WTC11 (cell line): ENCODE measurements around the gene PHLPP1. TPM values are rescaled to one million over a fixed set of nuclear protein-coding genes. Genes with fewer than 3 reads are reported as not detected.
A peak's percentile ranks its signal among the peaks of the same experiment; 100 is the strongest.

ENCODE experiments used
- ATAC-seq: fragments of 200-7000 bp; cut with Tn5 transposase; 2 replicates; pipeline ENCODE4 v1.10.0; 2021; ENCODE audit warnings: mild to moderate bottlenecking, moderate library complexity
- CTCF ChIA-PET: fragments of 300-600 bp; sonication (Branson Sonifier 250); formaldehyde crosslinking; loops from one replicate; lab custom pipeline; 2021; ENCODE audit warnings: antibody characterized with exemption; lab: Charles Lee
- POLR2A ChIA-PET: fragments of 350-600 bp; sonication (Branson Sonifier 250); formaldehyde crosslinking; loops from one replicate; lab custom pipeline; 2021; ENCODE audit warnings: antibody characterized with exemption; lab: Charles Lee
- DNase-seq: peaks from one replicate; pipeline ENCODE4 v3.0.0; 2021; ENCODE audit warnings: low spot score
- H3K27ac Mint-ChIP-seq: 2 replicates; pipeline ENCODE4 v1.8.0; 2021; ENCODE audit warnings: mixed read lengths
- H3K27me3 Mint-ChIP-seq: 2 replicates; pipeline ENCODE4 v1.8.0; 2021; ENCODE audit warnings: low read depth, mild to moderate bottlenecking, moderate library complexity, mixed read lengths
- H3K36me3 Mint-ChIP-seq: 2 replicates; pipeline ENCODE4 v1.8.0; 2021; ENCODE audit warnings: mixed read lengths
- H3K4me1 Mint-ChIP-seq: 2 replicates; pipeline ENCODE4 v1.8.0; 2022; ENCODE audit warnings: mixed read lengths
- H3K4me3 Mint-ChIP-seq: 2 replicates; pipeline ENCODE4 v1.8.0; 2021; ENCODE audit warnings: mild to moderate bottlenecking, moderate library complexity, mixed read lengths
- H3K9me3 Mint-ChIP-seq: 2 replicates; pipeline ENCODE4 v1.8.0; 2021; ENCODE audit warnings: mixed read lengths
- CTCF ChIP-seq: fragments of 200-600 bp; IDR thresholded peaks from 2 replicates; pipeline ENCODE4 v1.8.0; 2022; ENCODE audit warnings: antibody characterized with exemption
- HMGXB4 ChIP-seq: sonication (generic); formaldehyde crosslinking; IDR thresholded peaks from 2 replicates; pipeline ENCODE4 v1.8.1; 2023; ENCODE audit warnings: mild to moderate bottlenecking, moderate library complexity, missing genetic modification reagents
- JUN ChIP-seq: sonication (generic); formaldehyde crosslinking; IDR thresholded peaks from 2 replicates; pipeline ENCODE4 v1.8.0; 2023; ENCODE audit warnings: mild to moderate bottlenecking, missing genetic modification reagents
- MAX ChIP-seq: sonication (generic); formaldehyde crosslinking; IDR thresholded peaks from 2 replicates; pipeline ENCODE4 v1.8.0; 2022; ENCODE audit warnings: mild to moderate bottlenecking, missing genetic modification reagents
- NR2C2 ChIP-seq: sonication (generic); formaldehyde crosslinking; IDR thresholded peaks from 2 replicates; pipeline ENCODE4 v1.8.0; 2022; ENCODE audit warnings: mild to moderate bottlenecking, missing genetic modification reagents
- PRDM15 ChIP-seq: sonication (generic); formaldehyde crosslinking; IDR thresholded peaks from 2 replicates; pipeline ENCODE4 v1.8.0; 2022; ENCODE audit warnings: missing genetic modification reagents
- PREB ChIP-seq: sonication (generic); formaldehyde crosslinking; IDR thresholded peaks from 2 replicates; pipeline ENCODE4 v1.8.1; 2022; ENCODE audit warnings: mild to moderate bottlenecking, missing genetic modification reagents, moderate library complexity, borderline replicate concordance
- SP1 ChIP-seq: sonication (generic); formaldehyde crosslinking; conservative IDR thresholded peaks from 2 replicates; pipeline ENCODE4 v1.8.1; 2022; ENCODE audit warnings: missing genetic modification reagents
- ZNF416 ChIP-seq: fragments of 250-450 bp; sonication (Bioruptor Pico); IDR thresholded peaks from 2 replicates; pipeline ENCODE4 v1.9.0; 2021; ENCODE audit warnings: mild to moderate bottlenecking, inconsistent platforms
- ZNF423 ChIP-seq: fragments of 250-450 bp; sonication (Bioruptor Pico); IDR thresholded peaks from 2 replicates; pipeline ENCODE4 v2.1.2; 2022; ENCODE audit warnings: mild to moderate bottlenecking, moderate library complexity
- ZSCAN18 ChIP-seq: fragments of 250-450 bp; sonication (Bioruptor Pico); IDR thresholded peaks from 2 replicates; pipeline ENCODE4 v2.1.2; 2022; ENCODE audit warnings: mild to moderate bottlenecking, moderate library complexity
- total RNA-seq: library from RNA; stranded (reverse); gene quantifications from 3 replicates; pipeline ENCODE4 v1.2.3, GENCODE V29; 2021
- TF ChIP-seq, protein P1 (sequence below): sonication (generic); formaldehyde crosslinking; IDR thresholded peaks from 2 replicates; pipeline ENCODE4 v1.8.0; 2023; ENCODE audit warnings: missing genetic modification reagents
- TF ChIP-seq, protein P2 (sequence below): sonication (generic); formaldehyde crosslinking; IDR thresholded peaks from 2 replicates; pipeline ENCODE4 v1.8.0; 2023; ENCODE audit warnings: missing genetic modification reagents, mild to moderate bottlenecking, borderline replicate concordance

The PHLPP1 gene
- total RNA-seq, 1 experiment from 2014 or later: 52.0 TPM

GRCh38 chr18:62763101-62763521, 47.8 kb downstream of the PHLPP1 start:
- H3K4me3 Mint-ChIP-seq: peak overlapping the region; percentile 24; the same call in 1 of the 2 replicates
- CTCF ChIA-PET: interaction anchor here (1.0 kb wide), 1 partner anchor 220 kb away, joined by 3 read pairs; no protein-coding TSS in a partner anchor

DNA sequence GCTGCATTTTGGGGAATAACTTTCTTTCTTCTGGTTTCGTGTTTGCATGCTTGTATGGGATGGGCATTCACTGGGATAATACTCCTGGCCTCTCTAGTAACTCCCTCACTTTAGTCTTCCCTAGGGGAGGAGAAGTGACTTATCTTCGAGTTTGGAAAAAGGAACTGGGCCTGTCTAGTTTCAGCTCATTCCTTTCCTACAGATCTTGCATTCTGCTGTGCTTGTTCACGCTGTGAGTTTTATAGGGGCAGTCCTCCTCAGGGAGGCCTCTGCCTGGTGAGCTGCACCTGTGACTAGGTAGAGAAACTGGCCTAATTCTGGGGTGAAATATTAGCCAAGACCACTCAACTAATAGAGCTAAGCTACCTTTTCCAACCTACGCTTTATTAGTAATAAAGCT, 50.9 kb downstream of the PHLPP1 start:
- Mint-ChIP-seq H3K9me3 (peaks cover 3% of the 10 kb centered on the region; the same call in 1 of the 2 replicates), H3K27me3 (no peaks in the 10 kb centered on the region), H3K4me3 (no peak overlapping the region), H3K36me3 (peaks cover 8% of the 10 kb centered on the region), H3K4me1 (peaks cover 58% of the 10 kb centered on the region), H3K27ac (peak overlapping the region; percentile 97)
- ATAC-seq: peak; percentile 72
- TF ChIP-seq ZNF423 (CRISPR knock-in tag) (0 out of 2 replicates have a peak, but pooled peaks have one; percentile 35), SP1 (no peak)
- DNase-seq: no peak
- CTCF ChIA-PET: interaction anchor here (1.1 to 1.5 kb wide), 2 partner anchors 12 to 51 kb away, joined by 4 read pairs; partner anchors contain the start of gene PHLPP1
- POLR2A ChIA-PET: no interaction called here

More at GRCh38 chr18:62763101-62763521, 47.8 kb downstream of the PHLPP1 start:
- Mint-ChIP-seq H3K36me3 (no peaks in the 10 kb centered on the region), H3K9me3 (no peaks in the 10 kb centered on the region), H3K27ac (peak overlapping the region; percentile 88), H3K4me1 (peaks cover 79% of the 10 kb centered on the region), H3K27me3 (no peaks in the 10 kb centered on the region)
- DNase-seq (no peak), ATAC-seq (peak; percentile 7; the same call in 1 of the 2 replicates)
- POLR2A ChIA-PET: no interaction called here
- no peak for TF ChIP-seq PREB
- peak; percentile 83 for TF ChIP-seq PRDM15 (CRISPR knock-in tag)
- no peak for TF ChIP-seq JUN (CRISPR knock-in tag)

DNA sequence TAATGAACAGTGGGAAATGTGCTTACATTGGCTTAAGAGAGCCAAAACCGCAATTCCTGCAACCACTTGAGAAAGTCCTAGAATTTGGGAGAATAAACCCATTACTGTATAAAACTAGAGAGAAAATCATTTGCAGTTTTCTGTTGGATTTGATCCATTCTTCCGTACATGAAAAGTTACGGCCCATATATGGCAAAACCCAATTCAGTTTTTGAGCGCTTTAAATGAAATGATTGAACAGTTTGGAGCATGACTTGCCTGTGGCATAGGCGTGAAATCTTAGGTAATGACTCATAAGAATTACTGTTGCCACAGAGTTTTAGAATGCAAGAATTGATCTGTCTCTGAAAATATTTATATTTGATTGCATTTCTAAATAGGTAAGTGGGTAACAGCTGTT, 52.0 kb downstream of the PHLPP1 start:
- ChIA-PET POLR2A (no interaction called here), CTCF (interaction anchor here (0.6 to 1.5 kb wide), 3 partner anchors 14 to 119 kb away, joined by 3 to 7 read pairs (median 4); no protein-coding TSS in a partner anchor)
- H3K4me3 Mint-ChIP-seq: no peak overlapping the region
- no peak for ATAC-seq
- peaks cover 8% of the 10 kb centered on the region for H3K36me3 Mint-ChIP-seq
- peaks cover 66% of the 10 kb centered on the region for H3K4me1 Mint-ChIP-seq
- no peak for DNase-seq
- H3K27ac Mint-ChIP-seq: peak overlapping the region; percentile 81
- peaks cover 3% of the 10 kb centered on the region; the same call in 1 of the 2 replicates for H3K9me3 Mint-ChIP-seq
- H3K27me3 Mint-ChIP-seq: no peaks in the 10 kb centered on the region
- TF ChIP-seq ZSCAN18 (CRISPR knock-in tag) (no peak), MAX (CRISPR knock-in tag) (no peak), ZNF423 (CRISPR knock-in tag) (no peak), NR2C2 (CRISPR knock-in tag) (no peak), HMGXB4 (CRISPR knock-in tag) (no peak), ZNF416 (no peak), CTCF (no peak)
- TF ChIP-seq, protein P1, sequence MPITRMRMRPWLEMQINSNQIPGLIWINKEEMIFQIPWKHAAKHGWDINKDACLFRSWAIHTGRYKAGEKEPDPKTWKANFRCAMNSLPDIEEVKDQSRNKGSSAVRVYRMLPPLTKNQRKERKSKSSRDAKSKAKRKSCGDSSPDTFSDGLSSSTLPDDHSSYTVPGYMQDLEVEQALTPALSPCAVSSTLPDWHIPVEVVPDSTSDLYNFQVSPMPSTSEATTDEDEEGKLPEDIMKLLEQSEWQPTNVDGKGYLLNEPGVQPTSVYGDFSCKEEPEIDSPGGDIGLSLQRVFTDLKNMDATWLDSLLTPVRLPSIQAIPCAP (CRISPR knock-in tag): no peak
- TF ChIP-seq, protein P2, sequence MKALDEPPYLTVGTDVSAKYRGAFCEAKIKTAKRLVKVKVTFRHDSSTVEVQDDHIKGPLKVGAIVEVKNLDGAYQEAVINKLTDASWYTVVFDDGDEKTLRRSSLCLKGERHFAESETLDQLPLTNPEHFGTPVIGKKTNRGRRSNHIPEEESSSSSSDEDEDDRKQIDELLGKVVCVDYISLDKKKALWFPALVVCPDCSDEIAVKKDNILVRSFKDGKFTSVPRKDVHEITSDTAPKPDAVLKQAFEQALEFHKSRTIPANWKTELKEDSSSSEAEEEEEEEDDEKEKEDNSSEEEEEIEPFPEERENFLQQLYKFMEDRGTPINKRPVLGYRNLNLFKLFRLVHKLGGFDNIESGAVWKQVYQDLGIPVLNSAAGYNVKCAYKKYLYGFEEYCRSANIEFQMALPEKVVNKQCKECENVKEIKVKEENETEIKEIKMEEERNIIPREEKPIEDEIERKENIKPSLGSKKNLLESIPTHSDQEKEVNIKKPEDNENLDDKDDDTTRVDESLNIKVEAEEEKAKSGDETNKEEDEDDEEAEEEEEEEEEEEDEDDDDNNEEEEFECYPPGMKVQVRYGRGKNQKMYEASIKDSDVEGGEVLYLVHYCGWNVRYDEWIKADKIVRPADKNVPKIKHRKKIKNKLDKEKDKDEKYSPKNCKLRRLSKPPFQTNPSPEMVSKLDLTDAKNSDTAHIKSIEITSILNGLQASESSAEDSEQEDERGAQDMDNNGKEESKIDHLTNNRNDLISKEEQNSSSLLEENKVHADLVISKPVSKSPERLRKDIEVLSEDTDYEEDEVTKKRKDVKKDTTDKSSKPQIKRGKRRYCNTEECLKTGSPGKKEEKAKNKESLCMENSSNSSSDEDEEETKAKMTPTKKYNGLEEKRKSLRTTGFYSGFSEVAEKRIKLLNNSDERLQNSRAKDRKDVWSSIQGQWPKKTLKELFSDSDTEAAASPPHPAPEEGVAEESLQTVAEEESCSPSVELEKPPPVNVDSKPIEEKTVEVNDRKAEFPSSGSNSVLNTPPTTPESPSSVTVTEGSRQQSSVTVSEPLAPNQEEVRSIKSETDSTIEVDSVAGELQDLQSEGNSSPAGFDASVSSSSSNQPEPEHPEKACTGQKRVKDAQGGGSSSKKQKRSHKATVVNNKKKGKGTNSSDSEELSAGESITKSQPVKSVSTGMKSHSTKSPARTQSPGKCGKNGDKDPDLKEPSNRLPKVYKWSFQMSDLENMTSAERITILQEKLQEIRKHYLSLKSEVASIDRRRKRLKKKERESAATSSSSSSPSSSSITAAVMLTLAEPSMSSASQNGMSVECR (CRISPR knock-in tag): no peak
